ENCODE results near the gene OBSCN.

The OBSCN gene

GRCh38 chr1:228288536-228289238 lies 80.8 kb downstream of the OBSCN start:
- Histone ChIP-seq H3K4me3 (ENCODE audit: extremely low read depth, insufficient read depth, low read length, poor library complexity, severe bottlenecking) (no peak overlapping the region), H3K27ac (ENCODE audit: low read depth, low read length, severe bottlenecking) (no peak overlapping the region), H3K36me3 (ENCODE audit: control insufficient read depth, insufficient read depth, low read length) (peaks cover 37% of the 10 kb centered on the region), H3K4me1 (ENCODE audit: control insufficient read depth, insufficient read depth, low read length, poor library complexity, severe bottlenecking) (no peaks in the 10 kb centered on the region), H3K9me3 (ENCODE audit: control insufficient read depth, low read length) (no peaks in the 10 kb centered on the region)
- 93 to 94% methylated on average over 17 to 18 of the region's 18 CpGs for WGBS, 2 experiments (ENCODE audit: insufficient coverage in 2 of 2)

- H3K36me3 ChIP-seq (ENCODE audit: control insufficient read depth, insufficient read depth, low read length) = peaks cover 36% of the 10 kb centered on the region
- 95 to 96% methylated on average over 12 of the region's 12 CpGs for WGBS, 2 experiments (ENCODE audit: insufficient coverage in 2 of 2)
- no peak overlapping the region for H3K27ac ChIP-seq (ENCODE audit: low read depth, low read length, severe bottlenecking)
- H3K4me3 ChIP-seq (ENCODE audit: extremely low read depth, insufficient read depth, low read length, poor library complexity, severe bottlenecking) = no peak overlapping the region
- H3K9me3 ChIP-seq (ENCODE audit: control insufficient read depth, low read length) = no peaks in the 10 kb centered on the region
- no peaks in the 10 kb centered on the region for H3K4me1 ChIP-seq (ENCODE audit: control insufficient read depth, insufficient read depth, low read length, poor library complexity, severe bottlenecking)
Observed at GRCh38 chr1:228289239-228289849, 81.5 kb downstream of the OBSCN start.

- H3K9me3 ChIP-seq (ENCODE audit: control insufficient read depth, low read length) = no peaks in the 10 kb centered on the region
- H3K4me3 ChIP-seq (ENCODE audit: extremely low read depth, insufficient read depth, low read length, poor library complexity, severe bottlenecking) = no peak overlapping the region
- H3K36me3 ChIP-seq (ENCODE audit: control insufficient read depth, insufficient read depth, low read length) = peaks cover 28% of the 10 kb centered on the region
- H3K4me1 ChIP-seq (ENCODE audit: control insufficient read depth, insufficient read depth, low read length, poor library complexity, severe bottlenecking) = no peaks in the 10 kb centered on the region
- no peak overlapping the region for H3K27ac ChIP-seq (ENCODE audit: low read depth, low read length, severe bottlenecking)
- WGBS, 2 experiments (ENCODE audit: insufficient coverage in 2 of 2) = 94 to 97% methylated on average over 19 to 20 of the region's 22 CpGs
Observed at GRCh38 chr1:228289996-228290881, 82.4 kb downstream of the OBSCN start.

GRCh38 chr1:228291906-228292608 lies 84.2 kb downstream of the OBSCN start:
- Histone ChIP-seq H3K4me3 (ENCODE audit: extremely low read depth, insufficient read depth, low read length, poor library complexity, severe bottlenecking) (no peak overlapping the region), H3K36me3 (ENCODE audit: control insufficient read depth, insufficient read depth, low read length) (peaks cover 20% of the 10 kb centered on the region), H3K4me1 (ENCODE audit: control insufficient read depth, insufficient read depth, low read length, poor library complexity, severe bottlenecking) (no peaks in the 10 kb centered on the region), H3K27ac (ENCODE audit: low read depth, low read length, severe bottlenecking) (no peak overlapping the region), H3K9me3 (ENCODE audit: control insufficient read depth, low read length) (peaks cover 3% of the 10 kb centered on the region)
- 91 to 92% methylated on average over 15 to 16 of the region's 16 CpGs for WGBS, 2 experiments (ENCODE audit: insufficient coverage in 2 of 2)

- Histone ChIP-seq H3K9me3 (ENCODE audit: control insufficient read depth, low read length) (peaks cover 5% of the 10 kb centered on the region), H3K27ac (ENCODE audit: low read depth, low read length, severe bottlenecking) (no peak overlapping the region), H3K4me1 (ENCODE audit: control insufficient read depth, insufficient read depth, low read length, poor library complexity, severe bottlenecking) (no peaks in the 10 kb centered on the region), H3K36me3 (ENCODE audit: control insufficient read depth, insufficient read depth, low read length) (peaks cover 20% of the 10 kb centered on the region), H3K4me3 (ENCODE audit: extremely low read depth, insufficient read depth, low read length, poor library complexity, severe bottlenecking) (no peak overlapping the region)
- WGBS, 2 experiments (ENCODE audit: insufficient coverage in 2 of 2) = 97% methylated on average over 9 of the region's 9 CpGs
Observed at GRCh38 chr1:228292609-228292911, 84.7 kb downstream of the OBSCN start.

- H3K4me3 ChIP-seq (ENCODE audit: extremely low read depth, insufficient read depth, low read length, poor library complexity, severe bottlenecking) = no peak overlapping the region
- WGBS, 2 experiments (ENCODE audit: insufficient coverage in 2 of 2) = 90 to 94% methylated on average over 15 of the region's 15 CpGs
- no peaks in the 10 kb centered on the region for H3K4me1 ChIP-seq (ENCODE audit: control insufficient read depth, insufficient read depth, low read length, poor library complexity, severe bottlenecking)
- H3K36me3 ChIP-seq (ENCODE audit: control insufficient read depth, insufficient read depth, low read length) = peaks cover 12% of the 10 kb centered on the region
- no peak overlapping the region for H3K27ac ChIP-seq (ENCODE audit: low read depth, low read length, severe bottlenecking)
- H3K9me3 ChIP-seq (ENCODE audit: control insufficient read depth, low read length) = peaks cover 10% of the 10 kb centered on the region
Observed at GRCh38 chr1:228293393-228293792, 85.5 kb downstream of the OBSCN start.

GRCh38 chr1:228293816-228294500 lies 86.1 kb downstream of the OBSCN start:
- Histone ChIP-seq H3K4me3 (ENCODE audit: extremely low read depth, insufficient read depth, low read length, poor library complexity, severe bottlenecking) (no peak overlapping the region), H3K36me3 (ENCODE audit: control insufficient read depth, insufficient read depth, low read length) (peaks cover 12% of the 10 kb centered on the region), H3K27ac (ENCODE audit: low read depth, low read length, severe bottlenecking) (no peak overlapping the region), H3K4me1 (ENCODE audit: control insufficient read depth, insufficient read depth, low read length, poor library complexity, severe bottlenecking) (no peaks in the 10 kb centered on the region), H3K9me3 (ENCODE audit: control insufficient read depth, low read length) (peaks cover 10% of the 10 kb centered on the region)
- 93 to 94% methylated on average over 12 to 13 of the region's 14 CpGs for WGBS, 2 experiments (ENCODE audit: insufficient coverage in 2 of 2)

- Histone ChIP-seq H3K4me1 (ENCODE audit: control insufficient read depth, insufficient read depth, low read length, poor library complexity, severe bottlenecking) (no peaks in the 10 kb centered on the region), H3K36me3 (ENCODE audit: control insufficient read depth, insufficient read depth, low read length) (peaks cover 16% of the 10 kb centered on the region), H3K27ac (ENCODE audit: low read depth, low read length, severe bottlenecking) (no peak overlapping the region), H3K9me3 (ENCODE audit: control insufficient read depth, low read length) (peaks cover 10% of the 10 kb centered on the region), H3K4me3 (ENCODE audit: extremely low read depth, insufficient read depth, low read length, poor library complexity, severe bottlenecking) (no peak overlapping the region)
- WGBS, 2 experiments (ENCODE audit: insufficient coverage in 2 of 2) = 89 to 96% methylated on average over 10 of the region's 10 CpGs
Observed at GRCh38 chr1:228294717-228295116, 86.9 kb downstream of the OBSCN start.

GRCh38 chr1:228295201-228295600 lies 87.4 kb downstream of the OBSCN start:
- no peaks in the 10 kb centered on the region for H3K4me1 ChIP-seq (ENCODE audit: control insufficient read depth, insufficient read depth, low read length, poor library complexity, severe bottlenecking)
- H3K9me3 ChIP-seq (ENCODE audit: control insufficient read depth, low read length) = peaks cover 10% of the 10 kb centered on the region
- WGBS, 2 experiments (ENCODE audit: insufficient coverage in 2 of 2) = 92 to 100% methylated on average over 2 to 4 of the region's 5 CpGs

GRCh38 chr1:228295981-228296380 lies 88.1 kb downstream of the OBSCN start:
- no peak overlapping the region for H3K27ac ChIP-seq (ENCODE audit: low read depth, low read length, severe bottlenecking)
- 96 to 100% methylated on average over 1 to 2 of the region's 2 CpGs for WGBS, 2 experiments (ENCODE audit: insufficient coverage in 2 of 2)

More at GRCh38 chr1:228295201-228295600, 87.4 kb downstream of the OBSCN start:
- Histone ChIP-seq H3K4me3 (ENCODE audit: extremely low read depth, insufficient read depth, low read length, poor library complexity, severe bottlenecking) (no peak overlapping the region), H3K27ac (ENCODE audit: low read depth, low read length, severe bottlenecking) (no peak overlapping the region), H3K36me3 (ENCODE audit: control insufficient read depth, insufficient read depth, low read length) (peaks cover 19% of the 10 kb centered on the region)

More at GRCh38 chr1:228295981-228296380, 88.1 kb downstream of the OBSCN start:
- H3K4me1 ChIP-seq (ENCODE audit: control insufficient read depth, insufficient read depth, low read length, poor library complexity, severe bottlenecking) = no peaks in the 10 kb centered on the region
- H3K4me3 ChIP-seq (ENCODE audit: extremely low read depth, insufficient read depth, low read length, poor library complexity, severe bottlenecking) = no peak overlapping the region
- H3K9me3 ChIP-seq (ENCODE audit: control insufficient read depth, low read length) = peaks cover 15% of the 10 kb centered on the region
- peaks cover 24% of the 10 kb centered on the region for H3K36me3 ChIP-seq (ENCODE audit: control insufficient read depth, insufficient read depth, low read length)

Data from mesodermal cell (in vitro differentiated cells).